ENCODE measurements around the gene GOLGA3.
"Not testable (repeated sequence)": the region's sequence is repeated elsewhere in the genome, so short reads cannot be mapped to it uniquely, and the experiment has no call there.

GOLGA3 gene

GRCh38 chr12:132857019-132857418, 28.4 kb upstream of the GOLGA3 start:
- not testable (repeated sequence) for H3K9me3 ChIP-seq (ENCODE audit: control insufficient read depth, insufficient read depth, low read depth, low read length); H3K4me1 ChIP-seq (ENCODE audit: control insufficient read depth, insufficient read depth, low read length); H3K27me3 ChIP-seq (ENCODE audit: control insufficient read depth, insufficient read depth, low read length); H3K27ac ChIP-seq (ENCODE audit: low read depth, low read length); H3K9ac ChIP-seq (ENCODE audit: low read length); H3K4me3 ChIP-seq (ENCODE audit: low read depth, low read length)
- peaks cover 89% of the 10 kb centered on the region for H3K36me3 ChIP-seq (ENCODE audit: control insufficient read depth, insufficient read depth, low read length)

GRCh38 chr12:132856581-132856980, 27.9 kb upstream of the GOLGA3 start:
- Histone ChIP-seq H3K4me1 (ENCODE audit: control insufficient read depth, insufficient read depth, low read length) (no peaks in the 10 kb centered on the region), H3K36me3 (ENCODE audit: control insufficient read depth, insufficient read depth, low read length) (peaks cover 89% of the 10 kb centered on the region), H3K4me3 (ENCODE audit: low read depth, low read length) (no peak overlapping the region), H3K9ac (ENCODE audit: low read length) (no peak overlapping the region), H3K9me3 (ENCODE audit: control insufficient read depth, insufficient read depth, low read depth, low read length) (no peaks in the 10 kb centered on the region), H3K27me3 (ENCODE audit: control insufficient read depth, insufficient read depth, low read length) (no peaks in the 10 kb centered on the region), H3K27ac (ENCODE audit: low read depth, low read length) (no peak overlapping the region)

- not testable (repeated sequence) for H3K27me3 ChIP-seq (ENCODE audit: control insufficient read depth, insufficient read depth, low read length); H3K4me3 ChIP-seq (ENCODE audit: low read depth, low read length); H3K9ac ChIP-seq (ENCODE audit: low read length); H3K9me3 ChIP-seq (ENCODE audit: control insufficient read depth, insufficient read depth, low read depth, low read length); H3K4me1 ChIP-seq (ENCODE audit: control insufficient read depth, insufficient read depth, low read length); H3K27ac ChIP-seq (ENCODE audit: low read depth, low read length)
- peaks cover 89% of the 10 kb centered on the region for H3K36me3 ChIP-seq (ENCODE audit: control insufficient read depth, insufficient read depth, low read length)
Observed at GRCh38 chr12:132855211-132855610, 26.5 kb upstream of the GOLGA3 start.

GRCh38 chr12:132853285-132854092, 24.8 kb upstream of the GOLGA3 start:
- Histone ChIP-seq H3K27me3 (ENCODE audit: control insufficient read depth, insufficient read depth, low read length) (no peaks in the 10 kb centered on the region), H3K9me3 (ENCODE audit: control insufficient read depth, insufficient read depth, low read depth, low read length) (no peaks in the 10 kb centered on the region), H3K27ac (ENCODE audit: low read depth, low read length) (no peak overlapping the region), H3K36me3 (ENCODE audit: control insufficient read depth, insufficient read depth, low read length) (peaks cover 79% of the 10 kb centered on the region), H3K4me3 (ENCODE audit: low read depth, low read length) (no peak overlapping the region), H3K4me1 (ENCODE audit: control insufficient read depth, insufficient read depth, low read length) (0 out of 2 replicates have a peak, but pooled peaks cover 2% of the 10 kb centered on the region), H3K9ac (ENCODE audit: low read length) (no peak overlapping the region)

DNA sequence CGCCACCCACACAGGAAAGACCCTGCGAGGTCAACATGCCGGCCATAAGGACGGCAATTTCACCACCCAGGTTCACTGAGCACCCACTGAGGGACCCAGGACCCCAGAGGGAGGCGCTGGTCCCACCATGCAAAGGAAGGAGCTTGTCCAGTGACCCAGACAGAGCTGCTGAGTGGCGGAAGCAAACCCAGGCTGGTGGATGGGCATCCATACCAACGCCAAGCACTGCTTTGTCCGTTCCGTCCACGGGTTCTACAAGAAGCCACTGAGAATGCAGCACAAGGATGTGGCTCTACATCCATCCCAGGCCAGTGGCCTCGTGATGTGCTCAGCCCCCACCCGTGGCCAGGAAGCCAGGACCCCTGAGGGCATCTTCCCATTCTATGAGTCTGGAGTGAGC, 23.8 kb upstream of the GOLGA3 start:
- H3K9me3 ChIP-seq (ENCODE audit: control insufficient read depth, insufficient read depth, low read depth, low read length), result no peaks in the 10 kb centered on the region
- H3K36me3 ChIP-seq (ENCODE audit: control insufficient read depth, insufficient read depth, low read length), result peaks cover 75% of the 10 kb centered on the region
- H3K27ac ChIP-seq (ENCODE audit: low read depth, low read length), result no peak overlapping the region
- no peak overlapping the region for H3K9ac ChIP-seq (ENCODE audit: low read length)
- H3K4me3 ChIP-seq (ENCODE audit: low read depth, low read length), result no peak overlapping the region
- peaks cover 12% of the 10 kb centered on the region for H3K4me1 ChIP-seq (ENCODE audit: control insufficient read depth, insufficient read depth, low read length)
- no peaks in the 10 kb centered on the region for H3K27me3 ChIP-seq (ENCODE audit: control insufficient read depth, insufficient read depth, low read length)

GRCh38 chr12:132851465-132851864, 22.8 kb upstream of the GOLGA3 start:
- Histone ChIP-seq H3K36me3 (ENCODE audit: control insufficient read depth, insufficient read depth, low read length) (peaks cover 74% of the 10 kb centered on the region), H3K9me3 (ENCODE audit: control insufficient read depth, insufficient read depth, low read depth, low read length) (no peaks in the 10 kb centered on the region), H3K4me1 (ENCODE audit: control insufficient read depth, insufficient read depth, low read length) (peaks cover 18% of the 10 kb centered on the region), H3K9ac (ENCODE audit: low read length) (no peak overlapping the region), H3K27ac (ENCODE audit: low read depth, low read length) (no peak overlapping the region), H3K27me3 (ENCODE audit: control insufficient read depth, insufficient read depth, low read length) (no peaks in the 10 kb centered on the region), H3K4me3 (ENCODE audit: low read depth, low read length) (no peak overlapping the region)

GRCh38 chr12:132850291-132850690, 21.6 kb upstream of the GOLGA3 start:
- Histone ChIP-seq H3K4me1 (ENCODE audit: control insufficient read depth, insufficient read depth, low read length) (peaks cover 18% of the 10 kb centered on the region), H3K4me3 (ENCODE audit: low read depth, low read length) (no peak overlapping the region), H3K36me3 (ENCODE audit: control insufficient read depth, insufficient read depth, low read length) (peaks cover 71% of the 10 kb centered on the region), H3K27me3 (ENCODE audit: control insufficient read depth, insufficient read depth, low read length) (no peaks in the 10 kb centered on the region), H3K27ac (ENCODE audit: low read depth, low read length) (no peak overlapping the region), H3K9me3 (ENCODE audit: control insufficient read depth, insufficient read depth, low read depth, low read length) (no peaks in the 10 kb centered on the region), H3K9ac (ENCODE audit: low read length) (no peak overlapping the region)

GRCh38 chr12:132848521-132848920, 19.9 kb upstream of the GOLGA3 start:
- Histone ChIP-seq H3K4me1 (ENCODE audit: control insufficient read depth, insufficient read depth, low read length) (peaks cover 18% of the 10 kb centered on the region), H3K36me3 (ENCODE audit: control insufficient read depth, insufficient read depth, low read length) (peaks cover 68% of the 10 kb centered on the region), H3K9me3 (ENCODE audit: control insufficient read depth, insufficient read depth, low read depth, low read length) (no peaks in the 10 kb centered on the region), H3K9ac (ENCODE audit: low read length) (no peak overlapping the region), H3K4me3 (ENCODE audit: low read depth, low read length) (no peak overlapping the region), H3K27ac (ENCODE audit: low read depth, low read length) (no peak overlapping the region), H3K27me3 (ENCODE audit: control insufficient read depth, insufficient read depth, low read length) (no peaks in the 10 kb centered on the region)

GRCh38 chr12:132847363-132848356, 19.0 kb upstream of the GOLGA3 start:
- Histone ChIP-seq H3K36me3 (ENCODE audit: control insufficient read depth, insufficient read depth, low read length) (peaks cover 68% of the 10 kb centered on the region), H3K27ac (ENCODE audit: low read depth, low read length) (no peak overlapping the region), H3K9ac (ENCODE audit: low read length) (no peak overlapping the region), H3K4me1 (ENCODE audit: control insufficient read depth, insufficient read depth, low read length) (peaks cover 18% of the 10 kb centered on the region), H3K9me3 (ENCODE audit: control insufficient read depth, insufficient read depth, low read depth, low read length) (no peaks in the 10 kb centered on the region), H3K27me3 (ENCODE audit: control insufficient read depth, insufficient read depth, low read length) (no peaks in the 10 kb centered on the region), H3K4me3 (ENCODE audit: low read depth, low read length) (no peak overlapping the region)

DNA sequence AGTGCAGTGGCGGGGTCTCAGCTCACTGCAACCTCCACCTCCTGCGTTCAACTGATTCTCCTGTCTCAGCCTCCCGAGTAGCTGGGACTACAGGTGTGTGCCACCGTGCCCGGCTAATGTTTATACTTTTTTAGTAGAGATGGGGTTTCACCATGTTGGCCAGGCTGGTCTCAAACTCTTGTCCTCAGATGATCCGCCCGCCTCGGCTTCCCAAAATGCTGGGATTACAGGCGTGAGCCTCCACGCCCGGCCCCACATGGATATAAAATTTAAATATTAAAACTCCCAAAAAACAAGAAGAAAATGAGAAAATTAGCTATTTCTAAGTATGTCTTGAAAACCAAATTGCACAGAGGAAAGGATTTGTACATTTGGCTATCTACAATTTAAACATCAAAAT, 16.0 kb upstream of the GOLGA3 start:
- not testable (repeated sequence) for H3K9me3 ChIP-seq (ENCODE audit: control insufficient read depth, insufficient read depth, low read depth, low read length); H3K27ac ChIP-seq (ENCODE audit: low read depth, low read length); H3K9ac ChIP-seq (ENCODE audit: low read length); H3K27me3 ChIP-seq (ENCODE audit: control insufficient read depth, insufficient read depth, low read length); H3K4me3 ChIP-seq (ENCODE audit: low read depth, low read length)
- Histone ChIP-seq H3K36me3 (ENCODE audit: control insufficient read depth, insufficient read depth, low read length) (peaks cover 70% of the 10 kb centered on the region), H3K4me1 (ENCODE audit: control insufficient read depth, insufficient read depth, low read length) (peaks cover 18% of the 10 kb centered on the region)

Data from HUES6 (cell line).